GM21737 (cell line): ENCODE results near the gene DMXL1.

Source experiments
- ATAC-seq: cut with Tn5 transposase; IDR thresholded peaks from one replicate; pipeline ENCODE4 v1.9.1; 2021; ENCODE audit warnings: mild to moderate bottlenecking, moderate library complexity; ENCODE audit not compliant: unreplicated experiment

Gene DMXL1

GRCh38 chr5:119285070-119285916 is 214.4 kb downstream of the DMXL1 start:
- no peak for ATAC-seq

DNA sequence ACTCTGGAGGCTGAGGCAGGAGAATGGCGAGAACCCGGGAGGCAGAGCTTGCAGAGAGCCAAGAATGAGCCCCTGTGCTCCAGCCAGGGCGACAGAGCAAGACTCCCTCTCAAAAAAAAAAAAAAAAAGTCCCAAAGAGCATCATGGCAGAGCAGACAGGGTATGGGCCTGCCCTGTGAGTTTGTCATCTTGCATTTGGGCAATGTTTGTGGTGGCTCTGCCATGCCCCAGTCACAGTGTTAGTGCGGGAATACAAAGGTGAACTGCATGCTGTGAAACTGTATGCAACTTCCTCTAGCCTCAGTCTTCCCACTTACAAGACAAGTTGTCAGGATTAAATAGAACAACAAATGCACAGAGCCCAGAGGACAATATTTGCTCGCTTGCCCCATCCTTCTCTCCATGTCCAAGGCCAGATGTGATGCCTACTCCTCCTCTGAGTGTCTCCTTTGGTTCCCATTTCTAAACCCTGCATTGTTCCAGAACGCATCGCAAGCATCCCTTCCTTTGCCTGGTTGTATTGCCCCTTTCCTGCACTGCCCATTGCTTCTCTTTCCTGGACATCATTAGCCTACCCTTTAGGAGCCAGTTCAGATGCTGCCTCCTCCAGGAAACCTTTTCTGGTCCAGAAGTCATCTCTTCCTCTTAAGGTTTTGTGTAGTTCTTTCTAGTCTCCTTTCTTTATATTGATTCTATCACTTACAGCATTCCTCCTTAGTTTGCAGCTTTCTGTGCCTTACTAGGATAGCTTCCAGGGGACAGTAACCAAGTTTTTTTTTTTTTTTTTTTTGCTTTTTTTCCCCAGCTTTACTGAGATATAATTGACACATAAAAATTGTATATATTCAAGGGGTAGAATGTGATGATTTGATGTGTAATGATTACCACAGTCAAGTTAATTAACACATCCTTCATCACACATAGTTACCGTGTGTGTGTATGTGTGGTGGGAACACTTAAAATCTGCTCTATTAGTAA is 215.9 kb downstream of the DMXL1 start:
- no peak for ATAC-seq

GRCh38 chr5:119287547-119288111 is 216.7 kb downstream of the DMXL1 start:
- peak; percentile 37 for ATAC-seq

DNA sequence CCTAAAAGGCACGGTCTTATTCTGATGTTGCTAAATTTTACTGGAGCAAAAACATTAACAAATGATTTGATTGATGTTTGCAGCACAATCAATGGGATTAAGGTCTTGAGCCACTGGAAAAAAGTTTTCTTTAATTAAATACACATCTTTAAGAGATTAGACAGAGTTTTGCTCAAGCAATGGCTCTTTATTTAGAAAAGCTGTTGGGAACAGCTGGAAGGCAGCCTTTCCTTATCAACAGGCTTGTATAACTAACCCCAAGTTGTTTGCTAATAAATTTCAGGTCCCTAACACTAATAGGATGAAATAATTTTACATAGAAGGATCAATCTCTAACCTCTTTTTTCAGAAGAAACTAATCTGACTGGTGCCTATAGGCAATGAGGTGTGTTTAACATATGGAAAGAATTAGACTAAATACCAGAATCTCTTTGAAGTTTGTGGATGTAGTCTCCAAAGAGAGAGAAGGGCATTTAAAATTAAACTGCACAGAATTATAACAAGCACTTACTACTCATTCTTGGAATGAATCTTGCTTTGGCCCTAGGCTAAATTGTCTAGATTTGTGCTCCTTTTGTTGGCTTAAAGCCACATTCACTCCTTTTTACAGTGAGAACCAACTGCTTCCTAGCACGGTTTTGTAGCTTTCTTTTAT is 217.6 kb downstream of the DMXL1 start:
- ATAC-seq: no peak

GRCh38 chr5:119289438-119290044 is 218.7 kb downstream of the DMXL1 start:
- no peak for ATAC-seq

- peak; percentile 67 for ATAC-seq
These were observed 219.3 kb downstream of the DMXL1 start for GRCh38 chr5:119290161-119290569.

DNA sequence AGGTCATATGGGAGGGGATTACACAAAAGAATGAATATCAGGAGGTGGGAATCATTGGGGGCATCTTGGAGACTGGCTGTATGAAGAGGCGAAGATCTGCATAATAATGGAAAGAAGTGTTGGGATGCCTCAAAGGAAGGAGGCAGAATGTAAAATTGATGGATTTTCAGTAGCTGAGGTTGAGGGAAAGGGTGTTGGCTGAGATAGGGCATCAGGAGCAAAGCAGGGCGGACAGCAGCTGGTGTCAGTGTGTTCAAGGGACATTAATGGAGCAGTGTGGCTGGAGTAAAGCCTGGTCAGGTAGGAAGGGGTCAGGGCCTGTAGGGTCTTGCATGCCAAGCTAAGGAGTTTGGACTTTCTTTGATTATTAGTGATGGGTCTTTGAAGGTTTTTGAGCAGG is 219.7 kb downstream of the DMXL1 start:
- ATAC-seq: no peak

DNA sequence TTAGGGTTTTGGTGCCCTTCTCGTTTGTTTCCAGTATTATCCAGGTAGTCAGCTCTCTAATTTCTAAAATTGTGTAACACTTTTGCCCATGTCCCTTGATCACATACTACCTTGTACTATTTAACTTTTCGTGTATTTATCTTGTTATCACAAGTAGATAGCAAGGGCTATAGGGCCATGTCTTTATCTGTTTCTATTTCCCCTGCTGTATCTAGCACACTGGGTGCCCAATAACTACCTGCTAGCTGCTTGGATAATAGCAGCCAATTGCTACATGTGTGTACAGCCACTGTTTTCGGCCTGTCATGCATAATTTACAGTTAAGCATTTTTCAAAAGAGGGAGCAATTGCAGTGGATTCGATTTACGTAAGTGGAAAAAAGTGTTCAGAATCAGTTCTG is 220.2 kb downstream of the DMXL1 start:
- no peak for ATAC-seq

- ATAC-seq: no peak
These were observed 221.0 kb downstream of the DMXL1 start for GRCh38 chr5:119291877-119292276.

DNA sequence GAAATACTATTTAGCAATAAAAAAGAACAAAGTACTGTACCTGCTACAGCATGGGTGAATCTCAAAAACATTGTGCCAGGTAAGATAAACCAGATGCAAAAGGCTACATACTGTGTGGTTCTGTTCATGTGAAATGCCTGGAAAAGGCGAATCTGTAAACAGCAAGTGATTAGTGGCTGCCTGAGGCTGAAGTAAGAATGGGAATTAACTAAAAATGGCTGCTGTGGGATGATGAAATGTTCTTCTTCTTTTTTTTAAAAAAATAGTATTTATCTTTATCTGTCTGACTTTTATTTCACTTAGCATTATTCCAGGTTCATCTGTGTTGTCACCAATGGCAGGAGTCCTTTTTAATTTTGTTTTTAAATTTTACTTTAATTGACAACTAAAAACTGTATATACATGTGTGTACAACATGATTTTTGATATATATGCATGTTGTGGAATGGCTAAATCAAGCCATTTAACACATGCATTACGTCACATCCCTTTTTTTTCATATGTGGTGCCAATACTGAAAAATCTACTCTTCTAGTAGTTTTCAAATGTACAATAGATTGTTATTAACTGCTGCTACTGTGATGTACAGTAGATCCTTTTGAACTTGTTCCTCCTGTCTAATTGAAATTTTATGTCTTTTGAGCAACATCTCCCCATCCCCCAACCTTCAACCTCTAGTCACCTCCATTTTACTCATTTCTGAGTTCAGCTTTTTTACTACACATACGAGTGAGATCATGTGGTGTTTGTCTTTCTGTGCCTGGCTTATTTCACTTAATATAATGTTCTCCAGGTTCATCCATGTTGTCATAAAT is 222.0 kb downstream of the DMXL1 start:
- ATAC-seq: no peak

- ATAC-seq: no peak
These were observed 222.6 kb downstream of the DMXL1 start for GRCh38 chr5:119293516-119293829.
